ENCODE measurements around the gene SLC12A5.

GRCh38 chr20:46028772-46029371 lies at the start of gene SLC12A5:
- no peak for TF ChIP-seq CTCF (IDR thresholded peaks at IDR 0.05)
- no peak for TF ChIP-seq POLR2A (IDR thresholded peaks at IDR 0.05)
- TF ChIP-seq EP300 (IDR thresholded peaks at IDR 0.05) = no peak
- no peak for TF ChIP-seq POLR2AphosphoS5 (IDR thresholded peaks at IDR 0.05)

Measured in gastroesophageal sphincter (tissue), 3 donors.